ENCODE measurements around the gene UROS. TPM values are rescaled to one million over a fixed set of nuclear protein-coding genes. Genes with fewer than 3 reads are reported as not detected.

Gene UROS
- total and polyA plus RNA-seq, 2 of the 4 experiments (the other 2 are of a cell fraction), result 48.7 to 56.5 TPM

DNA sequence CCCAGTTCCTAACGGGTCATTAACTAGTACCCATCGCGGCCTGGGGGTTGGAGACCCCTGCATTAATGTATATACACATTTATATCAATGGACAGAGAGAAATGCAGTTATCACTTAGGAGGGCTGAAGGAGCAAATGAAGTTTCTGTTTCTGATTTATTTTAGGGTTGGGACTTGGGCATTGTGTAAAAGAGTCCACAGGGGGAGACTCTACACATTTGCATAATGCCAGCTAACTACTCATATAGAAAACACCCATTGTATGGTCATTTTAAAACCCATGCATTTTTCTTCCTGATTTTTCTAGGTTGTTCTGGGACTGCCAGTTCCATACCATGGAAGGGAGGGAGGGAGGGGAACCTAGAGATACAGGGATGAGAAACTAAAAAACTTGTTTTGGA is 23.8 kb upstream of the UROS start:
- H3K14ac ChIP-seq (replicated peaks; ENCODE audit: low read depth, low read length), result no peak overlapping the region
- no peak overlapping the region for H3K4ac ChIP-seq (ENCODE audit: low read depth, low read length)
- no peak overlapping the region for H2AK9ac ChIP-seq (replicated peaks; ENCODE audit: low read depth, low read length, poor library complexity)
- dilution Hi-C loops (cut with HindIII; ENCODE audit: low sequenced_read_pairs, unreplicated experiment) (no loop called here), in situ Hi-C loops (cut with MboI; ENCODE audit: low sequenced_read_pairs) (no loop called here), intact Hi-C loops (cut with micrococcal nuclease) (no loop called here)
- no peaks in the 10 kb centered on the region for H3K4me1 ChIP-seq (ENCODE audit: control insufficient read depth, insufficient read depth, low read length)
- H3K18ac ChIP-seq (ENCODE audit: low read depth, low read length), result no peak overlapping the region
- TF ChIP-seq NFE2L2 (IDR thresholded peaks at IDR 0.05; ENCODE audit: low read depth, low read length) (no peak), MXI1 (IDR thresholded peaks at IDR 0.05; ENCODE audit: borderline replicate concordance, low read depth, low read length) (no peak), CHD1 (IDR thresholded peaks at IDR 0.05; ENCODE audit: low read depth, low read length) (no peak), MAZ (IDR thresholded peaks at IDR 0.05; ENCODE audit: borderline replicate concordance, low read depth, low read length) (no peak), MAFK (IDR thresholded peaks at IDR 0.05; ENCODE audit: low read depth, low read length) (no peak), RAD21 (IDR thresholded peaks at IDR 0.05; ENCODE audit: low read length) (no peak), CTCF (conservative IDR thresholded peaks at IDR 0.05; ENCODE audit: low read depth, low read length) (no peak), BHLHE40 (IDR thresholded peaks at IDR 0.05; ENCODE audit: low read depth, low read length) (no peak), SMC3 (IDR thresholded peaks at IDR 0.05; ENCODE audit: low read depth, low read length) (no peak), CEBPB (IDR thresholded peaks at IDR 0.05; ENCODE audit: low read depth, low read length) (no peak), FOS (IDR thresholded peaks at IDR 0.05; ENCODE audit: low read depth, low read length) (no peak), USF2 (IDR thresholded peaks at IDR 0.05; ENCODE audit: low read depth, low read length) (no peak), RFX5 (IDR thresholded peaks at IDR 0.05; ENCODE audit: low read depth, low read length) (no peak), POLR2A (IDR thresholded peaks at IDR 0.05; ENCODE audit: low read depth, low read length) (no peak), RCOR1 (IDR thresholded peaks at IDR 0.05; ENCODE audit: insufficient replicate concordance, low read length) (no peak)
- TF ChIP-seq, protein P1, sequence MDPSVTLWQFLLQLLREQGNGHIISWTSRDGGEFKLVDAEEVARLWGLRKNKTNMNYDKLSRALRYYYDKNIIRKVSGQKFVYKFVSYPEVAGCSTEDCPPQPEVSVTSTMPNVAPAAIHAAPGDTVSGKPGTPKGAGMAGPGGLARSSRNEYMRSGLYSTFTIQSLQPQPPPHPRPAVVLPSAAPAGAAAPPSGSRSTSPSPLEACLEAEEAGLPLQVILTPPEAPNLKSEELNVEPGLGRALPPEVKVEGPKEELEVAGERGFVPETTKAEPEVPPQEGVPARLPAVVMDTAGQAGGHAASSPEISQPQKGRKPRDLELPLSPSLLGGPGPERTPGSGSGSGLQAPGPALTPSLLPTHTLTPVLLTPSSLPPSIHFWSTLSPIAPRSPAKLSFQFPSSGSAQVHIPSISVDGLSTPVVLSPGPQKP (IDR thresholded peaks at IDR 0.05; ENCODE audit: borderline replicate concordance, low read depth, low read length), result no peak
- no peaks in the 10 kb centered on the region for H4K20me1 ChIP-seq (ENCODE audit: insufficient read depth, low read length)
- no peak overlapping the region for H3K27ac ChIP-seq (ENCODE audit: insufficient read depth, low read length)
- no CpG with 5 or more reads among the region's 3 CpGs for WGBS, 2 experiments (ENCODE audit: extremely low coverage in 2 of 2, insufficient read length in 1 of 2)
- peaks cover 39% of the 10 kb centered on the region for H3K36me3 ChIP-seq (ENCODE audit: control insufficient read depth, insufficient read depth, low read length)
- H2AFZ ChIP-seq (replicated peaks; ENCODE audit: low read length, poor library complexity), result no peak overlapping the region
- no peak overlapping the region for H2BK20ac ChIP-seq (ENCODE audit: low read depth, low read length)
- H3K9ac ChIP-seq (ENCODE audit: low read depth, low read length), result no peak overlapping the region
- no peak overlapping the region for H3K4me3 ChIP-seq (ENCODE audit: insufficient read depth, low read depth, low read length)
- no peak overlapping the region for H2BK15ac ChIP-seq (ENCODE audit: low read depth, low read length)
- no peaks in the 10 kb centered on the region for H3K9me3 ChIP-seq (ENCODE audit: control insufficient read depth, insufficient read depth, low read length)
- no peak overlapping the region for H4K5ac ChIP-seq (ENCODE audit: low read depth, low read length)
- no peak overlapping the region for H4K8ac ChIP-seq (ENCODE audit: low read depth in 2 of 2, low read length in 2 of 2)
- ATAC-seq (ENCODE audit: low read depth) (no peak), DNase-seq (no peak)
- CTCF ChIA-PET, result no interaction called here
- H2BK120ac ChIP-seq (ENCODE audit: low read depth, low read length), result no peak overlapping the region
- POLR2A ChIA-PET (ENCODE audit: unreplicated experiment), result no interaction called here
- no peak overlapping the region for H2BK5ac ChIP-seq (ENCODE audit: low read depth, low read length, poor library complexity, severe bottlenecking)
- BruUV-seq (replicated peaks), result no TSS peak
- H2AK5ac ChIP-seq (ENCODE audit: low read depth, low read length), result no peak overlapping the region
- H4K91ac ChIP-seq (ENCODE audit: insufficient read depth, low read depth, low read length), result no peak overlapping the region
- H3K56ac ChIP-seq (ENCODE audit: extremely low read depth, insufficient read depth, low read length), result no peak overlapping the region
- no peak overlapping the region for H3K4me2 ChIP-seq (ENCODE audit: low read depth, low read length)
- H3K79me1 ChIP-seq (ENCODE audit: low read depth in 1 of 2, low read length in 2 of 2), result no peaks in the 10 kb centered on the region; a peak in 2 of 4 replicates
- H3K9me1 ChIP-seq (ENCODE audit: insufficient read depth, low read length), result no peaks in the 10 kb centered on the region; the same call in 1 of the 2 replicates
- no peaks in the 10 kb centered on the region for H3K27me3 ChIP-seq (ENCODE audit: control insufficient read depth, insufficient read depth, low read length)
- H3K23ac ChIP-seq (ENCODE audit: low read depth, low read length), result no peak overlapping the region

Data from IMR-90 (cell line).